ENCODE data around the gene UXS1.

Gene UXS1

DNA sequence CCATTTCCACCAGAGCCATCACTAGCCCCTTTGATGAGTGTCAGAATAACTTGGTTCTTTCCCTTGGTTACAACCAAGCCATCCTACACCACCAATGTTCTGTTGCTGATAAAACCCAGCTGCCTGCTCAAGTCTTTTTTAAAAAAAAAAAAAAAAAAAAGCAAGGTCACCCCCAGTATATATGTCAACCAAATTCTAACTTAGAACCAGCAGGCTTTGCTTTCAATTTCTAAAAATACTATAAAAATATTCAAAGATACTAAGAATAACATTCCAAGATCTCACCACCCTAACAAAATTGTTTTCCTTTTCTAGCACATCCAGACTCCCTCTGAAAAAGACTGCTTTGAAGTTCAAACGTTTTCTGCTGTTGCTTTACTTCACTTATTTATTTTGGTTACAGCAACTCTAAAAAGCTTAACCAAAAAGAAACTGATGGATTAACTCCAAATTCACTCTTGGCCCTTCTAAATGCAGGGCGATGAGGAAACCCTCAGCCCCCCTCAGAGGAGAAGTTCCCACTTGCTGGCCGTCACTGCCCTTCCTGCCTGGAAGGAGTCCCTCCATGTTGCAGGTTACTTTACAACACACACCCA, 10.9 kb downstream of the UXS1 start:
- no peaks in the 10 kb centered on the region; the same call in 1 of the 2 replicates for H3K36me3 ChIP-seq (ENCODE audit: insufficient read depth, low read length)
- no peaks in the 10 kb centered on the region for H4K20me1 ChIP-seq (ENCODE audit: insufficient read depth, low read length)
- H3K9me3 ChIP-seq (ENCODE audit: low read length) = no peaks in the 10 kb centered on the region
- TF ChIP-seq CTCF (IDR thresholded peaks at IDR 0.05; ENCODE audit: low read length) (no peak), EZH2 (IDR thresholded peaks at IDR 0.05; ENCODE audit: borderline replicate concordance, low read length) (no peak)
- no peak overlapping the region for H3K4me3 ChIP-seq (ENCODE audit: low read depth, low read length, poor library complexity, severe bottlenecking)
- no peaks in the 10 kb centered on the region for H3F3A ChIP-seq (ENCODE audit: insufficient read depth, low read length)
- no peak overlapping the region for H3K27ac ChIP-seq (ENCODE audit: low read depth, low read length, poor library complexity, severe bottlenecking)
- H3K27me3 ChIP-seq (ENCODE audit: insufficient read depth, low read length) = no peaks in the 10 kb centered on the region
- no peaks in the 10 kb centered on the region for H3K9me2 ChIP-seq (ENCODE audit: low read depth, low read length)
- no peaks in the 10 kb centered on the region; the same call in 1 of the 2 replicates for H3K79me2 ChIP-seq (ENCODE audit: insufficient read depth, low read length)
- peaks cover 11% of the 10 kb centered on the region for H3K4me1 ChIP-seq (ENCODE audit: insufficient read depth, low read length, severe bottlenecking)
- H3K9ac ChIP-seq (ENCODE audit: low read length) = no peak overlapping the region
- H3K4me2 ChIP-seq (ENCODE audit: low read length) = no peak overlapping the region
- H2AFZ ChIP-seq (ENCODE audit: low read length) = no peak overlapping the region

- Histone ChIP-seq H3K27me3 (ENCODE audit: insufficient read depth, low read length) (no peaks in the 10 kb centered on the region), H3K4me2 (ENCODE audit: low read length) (no peak overlapping the region), H2AFZ (ENCODE audit: low read length) (no peak overlapping the region), H3K9me3 (ENCODE audit: low read length) (no peaks in the 10 kb centered on the region), H3F3A (ENCODE audit: insufficient read depth, low read length) (no peaks in the 10 kb centered on the region), H3K9me2 (ENCODE audit: low read depth, low read length) (no peaks in the 10 kb centered on the region), H3K9ac (ENCODE audit: low read length) (no peak overlapping the region), H4K20me1 (ENCODE audit: insufficient read depth, low read length) (no peaks in the 10 kb centered on the region), H3K27ac (ENCODE audit: low read depth, low read length, poor library complexity, severe bottlenecking) (no peak overlapping the region), H3K4me3 (ENCODE audit: low read depth, low read length, poor library complexity, severe bottlenecking) (no peak overlapping the region), H3K36me3 (ENCODE audit: insufficient read depth, low read length) (no peaks in the 10 kb centered on the region), H3K79me2 (ENCODE audit: insufficient read depth, low read length) (no peaks in the 10 kb centered on the region; the same call in 1 of the 2 replicates), H3K4me1 (ENCODE audit: insufficient read depth, low read length, severe bottlenecking) (peaks cover 17% of the 10 kb centered on the region)
- no peak for TF ChIP-seq CTCF (IDR thresholded peaks at IDR 0.05; ENCODE audit: low read length)
- no peak for TF ChIP-seq EZH2 (IDR thresholded peaks at IDR 0.05; ENCODE audit: borderline replicate concordance, low read length)
Measured at GRCh38 chr2:106181064-106181463, 13.0 kb downstream of the UXS1 start.

- no peaks in the 10 kb centered on the region for H3K36me3 ChIP-seq (ENCODE audit: insufficient read depth, low read length)
- no peaks in the 10 kb centered on the region; the same call in 1 of the 2 replicates for H3K79me2 ChIP-seq (ENCODE audit: insufficient read depth, low read length)
- no peaks in the 10 kb centered on the region for H3K9me3 ChIP-seq (ENCODE audit: low read length)
- H3K27ac ChIP-seq (ENCODE audit: low read depth, low read length, poor library complexity, severe bottlenecking) = no peak overlapping the region
- no peak overlapping the region for H3K4me2 ChIP-seq (ENCODE audit: low read length)
- H3K27me3 ChIP-seq (ENCODE audit: insufficient read depth, low read length) = no peaks in the 10 kb centered on the region
- H3K4me3 ChIP-seq (ENCODE audit: low read depth, low read length, poor library complexity, severe bottlenecking) = no peak overlapping the region
- no peaks in the 10 kb centered on the region for H4K20me1 ChIP-seq (ENCODE audit: insufficient read depth, low read length)
- H2AFZ ChIP-seq (ENCODE audit: low read length) = no peak overlapping the region
- TF ChIP-seq CTCF (IDR thresholded peaks at IDR 0.05; ENCODE audit: low read length) (no peak), EZH2 (IDR thresholded peaks at IDR 0.05; ENCODE audit: borderline replicate concordance, low read length) (no peak)
- no peaks in the 10 kb centered on the region for H3K9me2 ChIP-seq (ENCODE audit: low read depth, low read length)
- no peak overlapping the region for H3K9ac ChIP-seq (ENCODE audit: low read length)
- no peaks in the 10 kb centered on the region for H3F3A ChIP-seq (ENCODE audit: insufficient read depth, low read length)
- H3K4me1 ChIP-seq (ENCODE audit: insufficient read depth, low read length, severe bottlenecking) = peaks cover 21% of the 10 kb centered on the region
Measured at GRCh38 chr2:106180602-106181001, 13.5 kb downstream of the UXS1 start.

All from OCI-LY1 (cell line).